Nasal cavity respiratory epithelium epithelial cell of viscerocranial mucosa (primary cell): ENCODE data around the gene ACAD8. TPM values are rescaled to one million over a fixed set of nuclear protein-coding genes. Genes with fewer than 3 reads are reported as not detected.

Experiments used
- total RNA-seq: library from RNA; depleted of rRNA; stranded (reverse); fragments of >200 nt; gene quantifications from 2 replicates; pipeline ENCODE4 v1.2.3, GENCODE V29; 2014

Gene ACAD8
- 15.7 and 16.4 TPM in 2 replicates for total RNA-seq

DNA sequence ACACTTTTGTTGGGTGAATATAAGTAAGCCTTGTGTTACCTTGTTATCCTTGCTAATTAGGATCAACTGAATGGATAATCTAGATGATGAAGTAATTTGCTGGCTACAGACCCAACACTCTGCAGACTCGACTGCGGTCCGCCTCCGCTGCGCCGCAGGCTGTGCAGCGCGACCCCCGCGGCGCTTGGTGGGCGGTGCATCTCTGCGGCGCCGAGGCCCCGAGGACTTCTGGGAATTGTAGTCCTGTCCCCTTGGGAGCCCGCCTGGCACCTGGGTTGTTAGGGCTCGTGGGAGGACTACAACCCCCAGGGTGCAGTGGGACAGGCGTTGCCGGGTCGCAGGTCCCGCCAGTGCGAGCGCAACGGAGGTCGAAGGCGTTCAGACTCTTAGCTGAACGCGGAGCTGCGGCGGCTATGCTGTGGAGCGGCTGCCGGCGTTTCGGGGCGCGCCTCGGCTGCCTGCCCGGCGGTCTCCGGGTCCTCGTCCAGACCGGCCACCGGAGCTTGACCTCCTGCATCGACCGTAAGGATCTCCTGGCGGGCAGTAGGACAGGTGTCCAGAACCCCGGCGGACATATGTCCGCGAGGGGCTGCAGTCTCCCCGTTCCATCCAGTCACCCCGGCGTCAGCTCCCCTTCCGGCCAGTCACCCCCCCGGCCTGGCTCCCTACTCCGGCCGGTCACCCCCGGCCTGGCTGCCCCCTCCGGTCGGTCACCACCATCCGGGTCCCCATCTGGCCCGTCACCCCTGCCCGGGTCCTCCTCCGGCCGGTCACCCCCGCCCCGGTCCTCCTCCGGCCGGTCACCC, at the start of gene ACAD8, which contains the start of gene THYN1:
TSS of gene ACAD8 (plus strand) at position 381 of the 806 bp plus-strand sequence. CDS start at position 414, 33 bp downstream.
TSS of gene THYN1 (minus strand) at position 165 of the 806 bp plus-strand sequence. CDS start 470 bp downstream, outside the sequence.

GRCh38 chr11:134223836-134224709, 29.3 kb upstream of the ACAD8 start, which contains the start of the genes NCAPD3 and VPS26B:
Gene NCAPD3, minus strand, starts transcription at chr11:134223967. Its CDS starts 41 bp downstream, at chr11:134223926.
Gene VPS26B, plus strand, starts transcription at chr11:134224671. Its CDS starts 452 bp downstream, at chr11:134225123.

GRCh38 chr11:134275534-134276395, 22.4 kb downstream of the ACAD8 start, which contains the start of gene GLB1L3:
Gene GLB1L3, plus strand, starts transcription at chr11:134276379. Its CDS starts 362 bp downstream, at chr11:134276741.

Other genes with a start within 250 kb of the ACAD8 start
- gene JAM3, start 184.5 kb upstream of the ACAD8 start, total RNA-seq, result under 0.01 and 0.28 TPM in 2 replicates
- gene NCAPD3, start 29.6 kb upstream of the ACAD8 start, total RNA-seq, result 7.9 and 11.7 TPM in 2 replicates
- gene VPS26B, start 28.9 kb upstream of the ACAD8 start, total RNA-seq, result 20.2 and 40.7 TPM in 2 replicates
- gene THYN1, start 216 bp upstream of the ACAD8 start, total RNA-seq, result 53.8 and 54.3 TPM in 2 replicates
- gene GLB1L3, start 22.8 kb downstream of the ACAD8 start, total RNA-seq, result 1.3 and 3.8 TPM in 2 replicates
- 1.9 and 4.4 TPM in 2 replicates for gene GLB1L2, start 78.4 kb downstream of the ACAD8 start, total RNA-seq
- gene B3GAT1, start 158.7 kb downstream of the ACAD8 start, total RNA-seq, result under 0.01 TPM in 1 of 2 replicates, not detected in the other